Karpas-422 (cell line): ENCODE data around the gene PPIL3. TPM values are rescaled to one million over a fixed set of nuclear protein-coding genes. Genes with fewer than 3 reads are reported as not detected.

ENCODE experiments used
- DNase-seq: peaks from one replicate; pipeline ENCODE4 v3.0.0-alpha.2; 2015
- H2AFZ ChIP-seq: fragments of 200-600 bp; sonication (generic); 2 replicates; pipeline ENCODE4 v1.6.1; 2014; ENCODE audit warnings: antibody characterized with exemption, low read length, mixed read lengths
- H3K27ac ChIP-seq: fragments of 200-600 bp; sonication (generic); 2 replicates; pipeline ENCODE4 v1.5.1; 2014; ENCODE audit warnings: mild to moderate bottlenecking, low read length, moderate library complexity
- H3K27me3 ChIP-seq: fragments of 200-600 bp; sonication (generic); 2 replicates; pipeline ENCODE4 v1.6.1; 2014; ENCODE audit warnings: low read length, mixed read lengths
- H3K36me3 ChIP-seq: fragments of 200-600 bp; sonication (generic); 2 replicates; pipeline ENCODE4 v1.6.1; 2014; ENCODE audit warnings: low read length, mixed read lengths; ENCODE audit not compliant: insufficient read depth
- H3K4me1 ChIP-seq: fragments of 200-600 bp; sonication (generic); 2 replicates; pipeline ENCODE4 v1.6.1; 2014; ENCODE audit warnings: mild to moderate bottlenecking, low read length, mixed read lengths
- H3K4me2 ChIP-seq: fragments of 200-600 bp; sonication (generic); 2 replicates; pipeline ENCODE4 v1.6.1; 2014; ENCODE audit warnings: low read length, low read depth, mild to moderate bottlenecking; ENCODE audit not compliant: poor library complexity, severe bottlenecking
- H3K4me3 ChIP-seq: fragments of 200-600 bp; sonication (generic); 2 replicates; pipeline ENCODE4 v1.5.1; 2014; ENCODE audit warnings: mild to moderate bottlenecking, antibody characterized with exemption, low read length, mixed read lengths
- H3K79me2 ChIP-seq: fragments of 200-600 bp; sonication (generic); 2 replicates; pipeline ENCODE4 v1.6.1; 2014; ENCODE audit warnings: mild to moderate bottlenecking, low read length, mixed read lengths
- H3K9ac ChIP-seq: fragments of 200-600 bp; sonication (generic); 2 replicates; pipeline ENCODE4 v1.6.0; 2014; ENCODE audit warnings: low read length
- H3K9me2 ChIP-seq: fragments of 200-600 bp; sonication (generic), shearing (Covaris generic); replicated peaks from 2 replicates; pipeline ENCODE4 v1.6.0; 2014; ENCODE audit warnings: mild to moderate bottlenecking, low read length, moderate library complexity; ENCODE audit not compliant: insufficient read depth
- H3K9me3 ChIP-seq: fragments of 300-700, 200-600 bp; sonication (generic); 2 replicates; pipeline ENCODE4 v1.6.1; 2014; ENCODE audit warnings: low read length, mixed read lengths
- H4K20me1 ChIP-seq: fragments of 200-600 bp; sonication (generic); 2 replicates; pipeline ENCODE4 v1.6.1; 2014; ENCODE audit warnings: mild to moderate bottlenecking, antibody characterized with exemption, low read length, low read depth; ENCODE audit not compliant: insufficient read depth
- total RNA-seq: library from RNA; depleted of rRNA; stranded (reverse); fragments of >200 nt; shearing (Covaris generic); gene quantifications from 2 replicates; pipeline ENCODE4 v1.2.3, GENCODE V29; 2014; ENCODE audit warnings: low replicate concordance

Gene PPIL3
- total RNA-seq, 1 experiment from 2014 or later: 96.6 TPM

DNA sequence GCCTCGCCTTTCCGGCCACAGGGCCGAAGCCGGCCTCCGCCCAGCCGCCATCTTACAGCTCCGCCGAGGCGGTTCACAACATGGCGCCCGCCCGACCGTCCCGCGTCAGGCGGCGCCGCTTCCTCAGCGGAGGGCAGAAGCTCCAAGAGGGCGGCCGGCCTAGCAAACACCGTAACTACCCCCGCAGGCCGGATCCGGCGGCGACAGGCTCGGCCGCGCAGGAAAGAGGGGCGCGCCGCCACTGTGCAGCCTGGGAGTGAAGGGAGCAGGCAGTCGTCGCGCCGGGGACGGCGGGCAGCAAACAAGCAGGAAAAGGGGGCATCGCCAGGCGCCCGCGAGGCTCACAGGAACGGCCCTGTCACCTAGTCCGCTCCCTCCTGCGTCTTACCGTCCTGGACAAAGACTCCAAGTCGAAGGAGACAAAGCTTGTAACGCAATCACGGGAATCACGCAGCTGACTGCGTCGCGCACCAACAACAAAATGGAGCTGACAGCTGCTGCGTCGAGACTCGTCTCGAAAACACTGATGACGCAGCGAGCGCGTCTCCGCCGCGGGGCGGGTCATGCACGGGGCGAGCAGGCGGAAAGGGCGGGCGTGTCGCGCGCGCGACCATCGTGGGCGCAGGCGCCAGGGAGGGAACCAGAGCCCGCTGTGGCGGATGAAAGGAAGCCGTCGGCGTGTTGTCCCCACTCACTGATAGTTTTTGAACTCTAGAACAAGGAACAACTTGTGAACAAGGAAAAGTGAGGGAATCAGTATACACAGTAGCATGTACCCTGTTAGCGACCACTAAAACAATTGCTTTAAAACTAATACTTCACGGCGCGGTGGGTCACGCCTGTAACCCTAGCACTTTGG, 24.5 kb downstream of the PPIL3 start, which contains the start of gene CLK1:
CLK1 (minus strand) TSS at position 483 of the 859 bp plus-strand sequence. CDS start 2,796 bp downstream, outside the sequence.
- Histone ChIP-seq H3K79me2 (peaks cover 50% of the 10 kb centered on the region), H3K4me2 (peak within 1 kb of the TSS; percentile 73), H3K27me3 (no peaks in the 10 kb centered on the region), H3K9me2 (no peaks in the 10 kb centered on the region), H2AFZ (0 out of 2 replicates have a peak within 1 kb of the TSS, but pooled peaks have one; percentile 25), H3K9ac (peak within 1 kb of the TSS; percentile 90), H3K4me3 (peak within 1 kb of the TSS; percentile 76), H3K4me1 (peaks cover 23% of the 10 kb centered on the region), H3K36me3 (peaks cover 25% of the 10 kb centered on the region; the same call in 1 of the 2 replicates), H3K27ac (peak within 1 kb of the TSS; percentile 80), H3K9me3 (no peaks in the 10 kb centered on the region), H4K20me1 (peaks cover 11% of the 10 kb centered on the region; the same call in 1 of the 2 replicates)
- DNase-seq: peak; percentile 97

DNA sequence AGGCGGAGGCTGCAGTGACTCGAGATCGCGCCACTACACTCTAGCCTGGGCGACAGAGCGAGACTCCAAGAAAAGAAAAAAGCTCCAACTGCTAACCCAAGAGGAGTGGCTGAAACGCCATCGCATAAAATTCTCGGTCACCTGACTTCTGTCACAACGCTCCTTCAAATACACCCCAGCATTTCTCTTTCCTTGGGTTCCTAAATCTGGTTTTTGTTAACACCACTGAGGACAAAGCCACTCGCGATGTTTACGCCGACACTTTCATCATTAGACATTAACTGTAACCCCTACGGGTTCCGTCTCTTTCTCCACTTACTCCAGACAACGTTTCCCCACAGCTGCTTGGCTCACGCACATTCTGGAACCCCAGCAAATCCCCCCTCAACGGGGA, 25.1 kb downstream of the PPIL3 start:
- Histone ChIP-seq H3K9me2 (no peaks in the 10 kb centered on the region), H3K27ac (peak overlapping the region; percentile 80), H3K4me1 (peaks cover 23% of the 10 kb centered on the region), H3K9me3 (no peaks in the 10 kb centered on the region), H3K4me2 (peak overlapping the region; percentile 73), H3K36me3 (peaks cover 31% of the 10 kb centered on the region), H3K9ac (peak overlapping the region; percentile 90), H3K79me2 (peaks cover 56% of the 10 kb centered on the region), H2AFZ (0 out of 2 replicates have a peak overlapping the region, but pooled peaks have one; percentile 25), H4K20me1 (peaks cover 11% of the 10 kb centered on the region; the same call in 1 of the 2 replicates), H3K4me3 (peak overlapping the region; percentile 76), H3K27me3 (no peaks in the 10 kb centered on the region)
- DNase-seq: peak; percentile 66

DNA sequence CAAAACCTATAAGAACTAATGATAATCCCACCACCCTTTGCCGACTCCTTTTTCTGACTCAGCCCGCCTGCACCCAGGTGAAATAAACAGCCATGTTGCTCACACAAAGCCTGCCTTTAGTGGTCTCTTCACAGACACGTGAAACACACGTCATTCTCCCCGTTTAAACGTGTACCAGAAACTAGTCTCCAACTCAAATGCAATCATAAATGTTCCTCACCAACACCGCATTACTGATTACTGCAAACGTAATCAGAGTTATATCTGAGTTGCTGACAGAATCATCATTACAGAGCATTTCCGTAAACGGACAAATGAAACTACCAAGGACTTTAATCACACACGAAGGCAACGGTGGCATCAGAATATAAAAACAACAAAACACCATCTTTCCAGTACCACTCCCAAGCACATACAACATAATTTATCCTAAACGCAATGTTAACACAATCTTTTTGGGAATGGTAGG, 26.3 kb downstream of the PPIL3 start:
- peaks cover 23% of the 10 kb centered on the region for H3K4me1 ChIP-seq
- peak overlapping the region; percentile 73 for H3K4me2 ChIP-seq
- no peak overlapping the region for H2AFZ ChIP-seq
- peak overlapping the region; percentile 80; the same call in 1 of the 2 replicates for H3K27ac ChIP-seq
- H3K9me3 ChIP-seq: no peaks in the 10 kb centered on the region
- peak overlapping the region; percentile 90 for H3K9ac ChIP-seq
- peak; percentile 60 for DNase-seq
- H3K27me3 ChIP-seq: no peaks in the 10 kb centered on the region
- peak overlapping the region; percentile 76 for H3K4me3 ChIP-seq
- peaks cover 43% of the 10 kb centered on the region for H3K36me3 ChIP-seq
- H3K79me2 ChIP-seq: peaks cover 67% of the 10 kb centered on the region
- peaks cover 11% of the 10 kb centered on the region; the same call in 1 of the 2 replicates for H4K20me1 ChIP-seq
- H3K9me2 ChIP-seq: no peaks in the 10 kb centered on the region

DNA sequence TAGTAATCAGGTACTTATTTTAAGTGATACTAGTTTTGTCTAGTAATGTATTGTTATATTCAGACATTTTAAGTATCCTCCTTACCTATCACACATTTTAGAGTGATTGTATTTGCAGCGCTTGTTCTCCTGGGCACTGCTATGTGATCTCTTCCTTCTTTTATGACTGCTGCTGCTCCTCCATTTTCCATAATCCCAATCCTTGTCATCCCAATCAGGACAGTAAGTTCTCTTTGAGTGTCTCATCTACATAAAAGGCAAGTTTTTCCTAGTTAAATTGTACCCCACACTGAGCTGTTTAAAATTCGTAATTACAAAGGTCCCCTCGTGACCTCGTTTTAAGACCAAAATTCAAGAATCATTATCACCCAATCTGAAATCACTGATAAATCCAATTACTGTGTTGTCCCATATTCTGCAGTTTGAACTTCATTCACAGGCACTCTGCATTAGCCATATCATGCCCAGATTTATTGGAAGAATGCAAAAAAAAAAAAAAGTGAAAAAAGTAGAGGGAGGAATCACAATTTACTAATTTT, 27.2 kb downstream of the PPIL3 start:
- Histone ChIP-seq H3K27ac (peak overlapping the region; percentile 41; the same call in 1 of the 2 replicates), H3K4me1 (peaks cover 23% of the 10 kb centered on the region), H3K4me2 (peak overlapping the region; percentile 73), H3K4me3 (peak overlapping the region; percentile 76), H3K9me3 (no peaks in the 10 kb centered on the region), H3K27me3 (no peaks in the 10 kb centered on the region), H2AFZ (no peak overlapping the region), H3K36me3 (peaks cover 52% of the 10 kb centered on the region), H3K79me2 (peaks cover 73% of the 10 kb centered on the region), H3K9me2 (no peaks in the 10 kb centered on the region), H3K9ac (peak overlapping the region; percentile 90), H4K20me1 (peaks cover 11% of the 10 kb centered on the region; the same call in 1 of the 2 replicates)
- DNase-seq: no peak

DNA sequence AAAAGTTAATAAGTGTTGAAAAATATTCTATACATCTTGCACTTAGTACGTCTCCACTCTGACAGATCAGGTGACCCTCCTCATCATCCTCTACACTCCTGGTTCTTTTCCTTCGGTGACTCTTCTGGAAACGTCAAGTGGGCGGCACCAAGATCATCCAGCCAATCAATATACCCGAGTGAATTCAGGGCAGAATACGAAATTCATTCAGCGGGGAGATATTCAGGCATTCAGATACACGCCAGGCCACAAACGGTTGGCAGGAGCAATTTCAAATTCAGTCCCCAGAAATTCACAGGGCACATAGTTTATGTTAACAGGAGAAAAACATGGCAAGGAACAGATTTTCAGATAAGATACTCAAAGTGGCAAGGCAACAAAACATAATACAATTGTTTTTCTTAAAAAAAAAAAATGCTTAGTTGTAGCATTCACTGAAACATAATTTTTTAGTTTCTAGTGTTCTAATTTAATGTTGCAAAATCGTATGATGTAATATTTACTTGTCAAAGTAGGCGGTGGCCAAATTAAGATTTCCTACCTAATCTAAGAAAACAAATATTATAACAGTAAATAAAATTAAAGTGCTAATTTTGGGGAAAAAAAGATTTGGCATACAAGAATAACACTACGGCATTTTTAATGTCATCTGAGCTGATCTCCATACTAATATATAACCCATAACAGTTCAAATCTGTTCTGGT, 28.6 kb downstream of the PPIL3 start:
- no peak overlapping the region for H3K4me3 ChIP-seq
- H3K9ac ChIP-seq: no peak overlapping the region
- no peak overlapping the region for H3K4me2 ChIP-seq
- peaks cover 23% of the 10 kb centered on the region for H3K4me1 ChIP-seq
- no peaks in the 10 kb centered on the region for H3K9me2 ChIP-seq
- no peak overlapping the region for H3K27ac ChIP-seq
- H3K36me3 ChIP-seq: peaks cover 59% of the 10 kb centered on the region
- peaks cover 11% of the 10 kb centered on the region; the same call in 1 of the 2 replicates for H4K20me1 ChIP-seq
- DNase-seq: no peak
- H2AFZ ChIP-seq: no peak overlapping the region
- no peaks in the 10 kb centered on the region for H3K27me3 ChIP-seq
- H3K9me3 ChIP-seq: no peaks in the 10 kb centered on the region
- peaks cover 73% of the 10 kb centered on the region for H3K79me2 ChIP-seq

DNA sequence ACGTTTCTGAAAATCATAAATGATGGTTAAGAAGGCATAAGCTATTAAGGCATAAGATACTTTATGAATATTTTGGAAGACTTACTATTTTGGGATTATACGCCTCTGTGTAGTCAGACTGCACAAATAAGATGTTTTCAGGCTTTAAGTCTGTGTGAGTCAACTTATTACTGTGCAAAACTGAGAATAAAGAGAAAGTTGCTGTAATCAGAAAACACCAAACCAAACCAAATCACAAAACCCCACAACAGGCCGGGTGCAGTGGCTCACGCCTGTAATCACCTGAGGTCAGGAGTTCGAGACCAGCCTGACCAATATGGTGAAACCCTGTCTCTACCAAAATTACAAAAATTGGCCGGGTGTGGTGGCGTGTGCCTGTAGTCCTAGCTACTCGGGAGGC, 32.1 kb downstream of the PPIL3 start:
- 0 out of 2 replicates have a peak, but pooled peaks cover 6% of the 10 kb centered on the region for H4K20me1 ChIP-seq
- H3K4me2 ChIP-seq: no peak overlapping the region
- no peak overlapping the region for H3K4me3 ChIP-seq
- H3K9me2 ChIP-seq: no peaks in the 10 kb centered on the region
- no peak for DNase-seq
- H2AFZ ChIP-seq: no peak overlapping the region
- peaks cover 47% of the 10 kb centered on the region for H3K79me2 ChIP-seq
- H3K36me3 ChIP-seq: peaks cover 87% of the 10 kb centered on the region
- H3K9ac ChIP-seq: no peak overlapping the region
- H3K27ac ChIP-seq: no peak overlapping the region
- peaks cover 7% of the 10 kb centered on the region for H3K4me1 ChIP-seq
- no peaks in the 10 kb centered on the region for H3K27me3 ChIP-seq
- no peaks in the 10 kb centered on the region for H3K9me3 ChIP-seq

DNA sequence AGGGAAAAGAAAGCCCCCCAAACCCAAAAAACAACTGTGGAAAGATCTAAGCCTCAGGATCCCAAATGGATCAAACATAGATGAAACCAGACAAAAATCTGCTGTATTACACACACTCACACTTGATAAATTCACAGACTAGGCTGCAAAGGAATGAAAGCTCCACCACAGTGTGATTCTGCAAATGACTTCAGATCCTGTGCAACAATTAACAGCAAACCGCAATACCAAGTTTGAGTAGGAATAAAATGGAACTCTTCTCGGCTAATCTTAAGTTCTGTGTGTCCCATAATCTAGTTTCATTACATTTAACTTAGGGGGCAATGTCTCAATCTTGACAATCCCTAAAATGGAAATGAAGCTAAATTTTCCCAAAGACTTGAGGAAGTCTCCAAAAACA, 36.3 kb downstream of the PPIL3 start:
- Histone ChIP-seq H3K4me1 (no peaks in the 10 kb centered on the region), H3K4me2 (no peak overlapping the region), H3K9me2 (no peaks in the 10 kb centered on the region), H3K9me3 (no peaks in the 10 kb centered on the region), H4K20me1 (0 out of 2 replicates have a peak, but pooled peaks cover 6% of the 10 kb centered on the region), H3K27ac (no peak overlapping the region), H3K79me2 (peaks cover 6% of the 10 kb centered on the region), H3K9ac (no peak overlapping the region), H3K4me3 (no peak overlapping the region), H3K27me3 (no peaks in the 10 kb centered on the region), H3K36me3 (peaks cover 52% of the 10 kb centered on the region), H2AFZ (no peak overlapping the region)
- no peak for DNase-seq
